Coronary artery (tissue), 2 donors: Measurements from ENCODE around the gene OR51E2.

Experiments
- DNase-seq: peaks from one replicate; pipeline ENCODE4 v3.0.0-alpha.2; 2017; ENCODE audit warnings: low spot score
- H3K27ac ChIP-seq, 2 donors: fragments of 200-600 bp; sonication (generic); one replicate each; pipeline ENCODE4 v1.5.1; 2016 to 2019
- H3K4me3 ChIP-seq: fragments of 200-600 bp; sonication (generic); 2 replicates; pipeline ENCODE4 v1.5.1; 2016; ENCODE audit warnings: mild to moderate bottlenecking, moderate library complexity
- CTCF ChIP-seq: fragments of 200-600 bp; sonication (generic); IDR thresholded peaks from one replicate; pipeline ENCODE4 v1.5.1; 2019; ENCODE audit warnings: antibody characterized with exemption

Gene OR51E2

GRCh38 chr11:4664183-4664582, 33.5 kb downstream of the OR51E2 start:
- no peak for TF ChIP-seq CTCF
- no peak overlapping the region for H3K27ac ChIP-seq
- no peak overlapping the region for H3K4me3 ChIP-seq
- DNase-seq: no peak

- no peak overlapping the region for H3K4me3 ChIP-seq
- TF ChIP-seq CTCF: no peak
- no peak overlapping the region for H3K27ac ChIP-seq
- no peak for DNase-seq
Observed at GRCh38 chr11:4662876-4663275, 34.8 kb downstream of the OR51E2 start.

GRCh38 chr11:4658629-4659445, 38.8 kb downstream of the OR51E2 start:
- H3K4me3 ChIP-seq: no peak overlapping the region
- no peak for DNase-seq
- TF ChIP-seq CTCF: no peak

GRCh38 chr11:4654635-4655369, 42.9 kb downstream of the OR51E2 start:
- DNase-seq: no peak
- no peak overlapping the region for H3K4me3 ChIP-seq
- no peak for TF ChIP-seq CTCF
- no peak overlapping the region for H3K27ac ChIP-seq

More at GRCh38 chr11:4658629-4659445, 38.8 kb downstream of the OR51E2 start:
- H3K27ac ChIP-seq: no peak overlapping the region

- TF ChIP-seq CTCF: no peak
- Histone ChIP-seq H3K4me3 (no peak overlapping the region), H3K27ac (no peak overlapping the region)
- DNase-seq: no peak
Observed at GRCh38 chr11:4647766-4648165, 49.9 kb downstream of the OR51E2 start.

- TF ChIP-seq CTCF: no peak
- H3K4me3 ChIP-seq: no peak overlapping the region
- H3K27ac ChIP-seq: no peak overlapping the region
- no peak for DNase-seq
Observed at GRCh38 chr11:4645974-4646373, 51.7 kb downstream of the OR51E2 start.
